Type B pancreatic cell (in vitro differentiated cells): Measurements from ENCODE around the gene ITGB1. TPM values are rescaled to one million over a fixed set of nuclear protein-coding genes. Genes with fewer than 3 reads are reported as not detected.
A peak's percentile ranks its signal among the peaks of the same experiment; 100 is the strongest.
"Not testable (repeated sequence)": the region's sequence is repeated elsewhere in the genome, so short reads cannot be mapped to it uniquely, and the experiment has no call there.

ENCODE experiments used
- DNase-seq: peaks from one replicate; pipeline ENCODE4 v3.0.0; 2021; ENCODE audit warnings: mixed read lengths; ENCODE audit not compliant: unreplicated experiment; ENCODE audit errors: extremely low spot score
- H3K27ac Mint-ChIP-seq: 2 replicates; pipeline ENCODE4 v1.8.0; 2021; ENCODE audit warnings: mild to moderate bottlenecking, mixed read lengths
- H3K27me3 Mint-ChIP-seq: 2 replicates; pipeline ENCODE4 v1.8.0; 2021; ENCODE audit warnings: mixed read lengths
- H3K36me3 Mint-ChIP-seq: 2 replicates; pipeline ENCODE4 v1.8.0; 2021; ENCODE audit warnings: mixed read lengths
- H3K4me1 Mint-ChIP-seq: one replicate; pipeline ENCODE4 v1.8.0; 2021; ENCODE audit warnings: mixed read lengths; ENCODE audit not compliant: unreplicated experiment
- H3K4me3 Mint-ChIP-seq: 2 replicates; pipeline ENCODE4 v1.8.0; 2021; ENCODE audit warnings: mild to moderate bottlenecking, mixed read lengths
- H3K9me3 Mint-ChIP-seq: 2 replicates; pipeline ENCODE4 v1.8.0; 2021; ENCODE audit warnings: mixed read lengths
- CTCF ChIP-seq: fragments of 200-600 bp; sonication (generic); conservative IDR thresholded peaks from 2 replicates; pipeline ENCODE4 v1.5.0; 2021; ENCODE audit warnings: antibody characterized with exemption, mild to moderate bottlenecking
- long read RNA-seq: library from polyadenylated mRNA; unstranded; transcript quantifications from one replicate; pipeline ENCODE4 v2.0.0, GENCODE V29; 2020
- total RNA-seq: library from RNA; stranded (reverse); gene quantifications from 2 replicates; pipeline ENCODE4 v1.2.1, GENCODE V29; 2021; ENCODE audit warnings: low replicate concordance

ITGB1 gene
- 224 and 240 TPM in 2 replicates for total RNA-seq
- long read RNA-seq, transcript ITGB1-201 (16 exons, 3,640 nt), result major isoform, 132 of 242 reads
- long read RNA-seq, partial matches to known transcripts, result 93 of 242 reads
- long read RNA-seq, other reads (novel, unspliced or antisense), result 17 of 242 reads

GRCh38 chr10:32958085-32959005 is at the start of gene ITGB1:
Gene ITGB1, minus strand, starts transcription at chr10:32958230. Its CDS starts 22,672 bp downstream, at chr10:32935558.
- H3K36me3 Mint-ChIP-seq, result peaks cover 3% of the 10 kb centered on the region
- TF ChIP-seq CTCF, result no peak
- peak within 1 kb of the TSS; percentile 98 for H3K27ac Mint-ChIP-seq
- peak within 1 kb of the TSS; percentile 96 for H3K4me3 Mint-ChIP-seq
- no peaks in the 10 kb centered on the region for H3K27me3 Mint-ChIP-seq
- peaks cover 44% of the 10 kb centered on the region for H3K4me1 Mint-ChIP-seq
- no peaks in the 10 kb centered on the region for H3K9me3 Mint-ChIP-seq
- DNase-seq, result peak; percentile 98

GRCh38 chr10:33006342-33006887 is 48.4 kb upstream of the ITGB1 start:
- peaks cover 7% of the 10 kb centered on the region for H3K27me3 Mint-ChIP-seq
- H3K27ac Mint-ChIP-seq, result peak overlapping the region; percentile 91
- H3K9me3 Mint-ChIP-seq, result no peaks in the 10 kb centered on the region
- H3K4me3 Mint-ChIP-seq, result no peak overlapping the region
- H3K36me3 Mint-ChIP-seq, result no peaks in the 10 kb centered on the region
- no peak for TF ChIP-seq CTCF
- DNase-seq, result no peak
- peaks cover 21% of the 10 kb centered on the region for H3K4me1 Mint-ChIP-seq

- H3K27ac Mint-ChIP-seq, result peak overlapping the region; percentile 91
Measured at GRCh38 chr10:33005322-33006301, 47.6 kb upstream of the ITGB1 start.

GRCh38 chr10:33001908-33002492 is 44.0 kb upstream of the ITGB1 start:
- Mint-ChIP-seq H3K36me3 (no peaks in the 10 kb centered on the region), H3K4me3 (no peak overlapping the region), H3K4me1 (peaks cover 10% of the 10 kb centered on the region), H3K27me3 (no peaks in the 10 kb centered on the region), H3K27ac (peak overlapping the region; percentile 36), H3K9me3 (peaks cover 7% of the 10 kb centered on the region)
- DNase-seq, result no peak
- TF ChIP-seq CTCF, result no peak

More at GRCh38 chr10:33005322-33006301, 47.6 kb upstream of the ITGB1 start:
- no peaks in the 10 kb centered on the region for H3K36me3 Mint-ChIP-seq
- H3K27me3 Mint-ChIP-seq, result peaks cover 7% of the 10 kb centered on the region
- TF ChIP-seq CTCF, result no peak
- H3K9me3 Mint-ChIP-seq, result no peaks in the 10 kb centered on the region
- DNase-seq, result peak; percentile 77
- peak overlapping the region; percentile 88 for H3K4me3 Mint-ChIP-seq
- peaks cover 20% of the 10 kb centered on the region for H3K4me1 Mint-ChIP-seq

- not testable (repeated sequence) for H3K4me1 Mint-ChIP-seq, H3K27me3 Mint-ChIP-seq, H3K9me3 Mint-ChIP-seq, DNase-seq, H3K4me3 Mint-ChIP-seq, H3K36me3 Mint-ChIP-seq
- H3K27ac Mint-ChIP-seq, result peak overlapping the region; percentile 66
Measured at GRCh38 chr10:32998060-32998581, 40.1 kb upstream of the ITGB1 start.
